ENCODE results near the gene NPTN.

The NPTN gene

GRCh38 chr15:73632670-73633058, 525 bp downstream of the NPTN start:
- H3K27me3 ChIP-seq (ENCODE audit: control insufficient read depth in 1 of 2, insufficient read depth in 2 of 2, low read length in 2 of 2): no peaks in the 10 kb centered on the region
- H3K27ac ChIP-seq (ENCODE audit: low read length): peak overlapping the region; percentile 91
- peaks cover 16% of the 10 kb centered on the region for H3K4me1 ChIP-seq (ENCODE audit: control insufficient read depth, insufficient read depth, low read length)
- H3K36me3 ChIP-seq (ENCODE audit: control insufficient read depth in 2 of 2, insufficient read depth in 2 of 2, low read length in 2 of 2): no peaks in the 10 kb centered on the region
- H3K9ac ChIP-seq (ENCODE audit: low read length in 2 of 2): peak overlapping the region; percentile 89 to 93
- peak overlapping the region; percentile 75 to 83 for H3K4me3 ChIP-seq (ENCODE audit: low read length in 2 of 2)
- H3K9me3 ChIP-seq (ENCODE audit: control insufficient read depth in 2 of 2, low read length in 2 of 2): no peaks in the 10 kb centered on the region

- H3K27ac ChIP-seq (ENCODE audit: low read length): peak overlapping the region; percentile 91
- H3K9ac ChIP-seq (ENCODE audit: low read length in 2 of 2): peak overlapping the region; percentile 89 to 93
- H3K27me3 ChIP-seq (ENCODE audit: control insufficient read depth in 1 of 2, insufficient read depth in 2 of 2, low read length in 2 of 2): no peaks in the 10 kb centered on the region
- peak overlapping the region; percentile 75 to 83 for H3K4me3 ChIP-seq (ENCODE audit: low read length in 2 of 2)
- peaks cover 17% of the 10 kb centered on the region for H3K4me1 ChIP-seq (ENCODE audit: control insufficient read depth, insufficient read depth, low read length)
- H3K9me3 ChIP-seq (ENCODE audit: control insufficient read depth in 2 of 2, low read length in 2 of 2): no peaks in the 10 kb centered on the region
- H3K36me3 ChIP-seq (ENCODE audit: control insufficient read depth in 2 of 2, insufficient read depth in 2 of 2, low read length in 2 of 2): no peaks in the 10 kb centered on the region
Measured at GRCh38 chr15:73631915-73632669, 1.1 kb downstream of the NPTN start.

GRCh38 chr15:73630921-73631362, 2.2 kb downstream of the NPTN start:
- Histone ChIP-seq H3K27me3 (ENCODE audit: control insufficient read depth in 1 of 2, insufficient read depth in 2 of 2, low read length in 2 of 2) (no peaks in the 10 kb centered on the region), H3K27ac (ENCODE audit: low read length) (peak overlapping the region; percentile 91), H3K4me1 (ENCODE audit: control insufficient read depth, insufficient read depth, low read length) (peaks cover 25% of the 10 kb centered on the region), H3K9me3 (ENCODE audit: control insufficient read depth in 2 of 2, low read length in 2 of 2) (no peaks in the 10 kb centered on the region), H3K36me3 (ENCODE audit: control insufficient read depth in 2 of 2, insufficient read depth in 2 of 2, low read length in 2 of 2) (no peaks in the 10 kb centered on the region), H3K9ac (ENCODE audit: low read length in 2 of 2) (peak overlapping the region; percentile 0 to 89), H3K4me3 (ENCODE audit: low read length in 2 of 2) (peak overlapping the region; percentile 75 to 83)

- Histone ChIP-seq H3K27ac (ENCODE audit: low read length) (no peak overlapping the region), H3K4me1 (ENCODE audit: control insufficient read depth, insufficient read depth, low read length) (peaks cover 25% of the 10 kb centered on the region), H3K4me3 (ENCODE audit: low read length in 2 of 2) (peak overlapping the region in 1 of 2 donors; percentile 47)
Measured at GRCh38 chr15:73629798-73630429, 3.3 kb downstream of the NPTN start.

GRCh38 chr15:73628976-73629797, 4.0 kb downstream of the NPTN start:
- Histone ChIP-seq H3K9ac (ENCODE audit: low read length in 2 of 2) (peak overlapping the region; percentile 22 to 34), H3K4me3 (ENCODE audit: low read length in 2 of 2) (peak overlapping the region in 1 of 2 donors; percentile 48), H3K4me1 (ENCODE audit: control insufficient read depth, insufficient read depth, low read length) (peaks cover 30% of the 10 kb centered on the region), H3K9me3 (ENCODE audit: control insufficient read depth in 2 of 2, low read length in 2 of 2) (no peaks in the 10 kb centered on the region), H3K27ac (ENCODE audit: low read length) (peak overlapping the region; percentile 0), H3K36me3 (ENCODE audit: control insufficient read depth in 2 of 2, insufficient read depth in 2 of 2, low read length in 2 of 2) (no peaks in the 10 kb centered on the region), H3K27me3 (ENCODE audit: control insufficient read depth in 1 of 2, insufficient read depth in 2 of 2, low read length in 2 of 2) (no peaks in the 10 kb centered on the region)

More at GRCh38 chr15:73629798-73630429, 3.3 kb downstream of the NPTN start:
- H3K9ac ChIP-seq (ENCODE audit: low read length in 2 of 2): peak overlapping the region in 1 of 2 donors; percentile 34
- no peaks in the 10 kb centered on the region for H3K9me3 ChIP-seq (ENCODE audit: control insufficient read depth in 2 of 2, low read length in 2 of 2)
- H3K36me3 ChIP-seq (ENCODE audit: control insufficient read depth in 2 of 2, insufficient read depth in 2 of 2, low read length in 2 of 2): no peaks in the 10 kb centered on the region
- H3K27me3 ChIP-seq (ENCODE audit: control insufficient read depth in 1 of 2, insufficient read depth in 2 of 2, low read length in 2 of 2): no peaks in the 10 kb centered on the region

GRCh38 chr15:73628102-73628501, 5.1 kb downstream of the NPTN start:
- H3K9ac ChIP-seq (ENCODE audit: low read length in 2 of 2): no peak overlapping the region
- no peaks in the 10 kb centered on the region for H3K36me3 ChIP-seq (ENCODE audit: control insufficient read depth in 2 of 2, insufficient read depth in 2 of 2, low read length in 2 of 2)
- no peaks in the 10 kb centered on the region for H3K9me3 ChIP-seq (ENCODE audit: control insufficient read depth in 2 of 2, low read length in 2 of 2)
- H3K27me3 ChIP-seq (ENCODE audit: control insufficient read depth in 1 of 2, insufficient read depth in 2 of 2, low read length in 2 of 2): no peaks in the 10 kb centered on the region
- no peak overlapping the region for H3K4me3 ChIP-seq (ENCODE audit: low read length in 2 of 2)
- H3K4me1 ChIP-seq (ENCODE audit: control insufficient read depth, insufficient read depth, low read length): peaks cover 28% of the 10 kb centered on the region
- no peak overlapping the region for H3K27ac ChIP-seq (ENCODE audit: low read length)

GRCh38 chr15:73626072-73626471, 7.1 kb downstream of the NPTN start:
- Histone ChIP-seq H3K9ac (ENCODE audit: low read length in 2 of 2) (no peak overlapping the region), H3K27me3 (ENCODE audit: control insufficient read depth in 1 of 2, insufficient read depth in 2 of 2, low read length in 2 of 2) (no peaks in the 10 kb centered on the region), H3K36me3 (ENCODE audit: control insufficient read depth in 2 of 2, insufficient read depth in 2 of 2, low read length in 2 of 2) (no peaks in the 10 kb centered on the region), H3K9me3 (ENCODE audit: control insufficient read depth in 2 of 2, low read length in 2 of 2) (no peaks in the 10 kb centered on the region), H3K27ac (ENCODE audit: low read length) (no peak overlapping the region), H3K4me1 (ENCODE audit: control insufficient read depth, insufficient read depth, low read length) (peaks cover 26% of the 10 kb centered on the region), H3K4me3 (ENCODE audit: low read length in 2 of 2) (no peak overlapping the region)

- Histone ChIP-seq H3K27ac (ENCODE audit: low read length) (no peak overlapping the region), H3K36me3 (ENCODE audit: control insufficient read depth in 2 of 2, insufficient read depth in 2 of 2, low read length in 2 of 2) (no peaks in the 10 kb centered on the region), H3K9me3 (ENCODE audit: control insufficient read depth in 2 of 2, low read length in 2 of 2) (no peaks in the 10 kb centered on the region), H3K27me3 (ENCODE audit: control insufficient read depth in 1 of 2, insufficient read depth in 2 of 2, low read length in 2 of 2) (no peaks in the 10 kb centered on the region), H3K4me1 (ENCODE audit: control insufficient read depth, insufficient read depth, low read length) (peaks cover 26% of the 10 kb centered on the region), H3K9ac (ENCODE audit: low read length in 2 of 2) (no peak overlapping the region), H3K4me3 (ENCODE audit: low read length in 2 of 2) (peak overlapping the region; percentile 2 to 16)
Measured at GRCh38 chr15:73624530-73624929, 8.7 kb downstream of the NPTN start.

GRCh38 chr15:73621286-73621826, 11.8 kb downstream of the NPTN start:
- H3K27ac ChIP-seq (ENCODE audit: low read length): no peak overlapping the region
- H3K9ac ChIP-seq (ENCODE audit: low read length in 2 of 2): no peak overlapping the region
- H3K4me3 ChIP-seq (ENCODE audit: low read length in 2 of 2): peak overlapping the region in 1 of 2 donors; percentile 10
- no peaks in the 10 kb centered on the region for H3K36me3 ChIP-seq (ENCODE audit: control insufficient read depth in 2 of 2, insufficient read depth in 2 of 2, low read length in 2 of 2)
- H3K9me3 ChIP-seq (ENCODE audit: control insufficient read depth in 2 of 2, low read length in 2 of 2): no peaks in the 10 kb centered on the region
- H3K4me1 ChIP-seq (ENCODE audit: control insufficient read depth, insufficient read depth, low read length): peaks cover 13% of the 10 kb centered on the region
- H3K27me3 ChIP-seq (ENCODE audit: control insufficient read depth in 1 of 2, insufficient read depth in 2 of 2, low read length in 2 of 2): no peaks in the 10 kb centered on the region

GRCh38 chr15:73620078-73620477, 13.1 kb downstream of the NPTN start:
- H3K4me1 ChIP-seq (ENCODE audit: control insufficient read depth, insufficient read depth, low read length): peaks cover 12% of the 10 kb centered on the region
- no peaks in the 10 kb centered on the region for H3K9me3 ChIP-seq (ENCODE audit: control insufficient read depth in 2 of 2, low read length in 2 of 2)
- H3K36me3 ChIP-seq (ENCODE audit: control insufficient read depth in 2 of 2, insufficient read depth in 2 of 2, low read length in 2 of 2): no peaks in the 10 kb centered on the region
- no peaks in the 10 kb centered on the region for H3K27me3 ChIP-seq (ENCODE audit: control insufficient read depth in 1 of 2, insufficient read depth in 2 of 2, low read length in 2 of 2)
- H3K27ac ChIP-seq (ENCODE audit: low read length): no peak overlapping the region
- H3K9ac ChIP-seq (ENCODE audit: low read length in 2 of 2): no peak overlapping the region
- H3K4me3 ChIP-seq (ENCODE audit: low read length in 2 of 2): no peak overlapping the region
